Endodermal cell (in vitro differentiated cells): ENCODE measurements around the gene CCDC77. TPM values are rescaled to one million over a fixed set of nuclear protein-coding genes. Genes with fewer than 3 reads are reported as not detected.
A peak's percentile ranks its signal among the peaks of the same experiment; 100 is the strongest.

ENCODE experiments used
- DNase-seq: peaks from one replicate; pipeline ENCODE4 v3.0.0-alpha.2; 2017
- H3K27ac ChIP-seq: 2 replicates; pipeline ENCODE4 v1.5.1; 2013; ENCODE audit warnings: mild to moderate bottlenecking, low read depth, low read length, moderate library complexity
- H3K27me3 ChIP-seq: 2 replicates; pipeline ENCODE4 v1.6.1; 2013; ENCODE audit warnings: mild to moderate bottlenecking, low read length, moderate library complexity; ENCODE audit not compliant: insufficient read depth, control insufficient read depth, poor library complexity, severe bottlenecking
- H3K36me3 ChIP-seq: 2 replicates; pipeline ENCODE4 v1.7.0; 2013; ENCODE audit warnings: mild to moderate bottlenecking, low read length, moderate library complexity; ENCODE audit not compliant: control insufficient read depth, insufficient read depth
- H3K4me1 ChIP-seq: one replicate; pipeline ENCODE4 v1.7.0; 2013; ENCODE audit warnings: low read length; ENCODE audit not compliant: control insufficient read depth, insufficient read depth
- H3K4me3 ChIP-seq: 2 replicates; pipeline ENCODE4 v1.5.1; 2013; ENCODE audit warnings: mild to moderate bottlenecking, low read length, moderate library complexity
- H3K9ac ChIP-seq: 2 replicates; pipeline ENCODE4 v1.6.1; 2013; ENCODE audit warnings: mild to moderate bottlenecking, low read length, moderate library complexity; ENCODE audit not compliant: poor library complexity, severe bottlenecking; ENCODE audit errors: extremely low read depth
- H3K9me3 ChIP-seq: 2 replicates; pipeline ENCODE4 v1.6.1; 2013; ENCODE audit warnings: mild to moderate bottlenecking, low read length, moderate library complexity; ENCODE audit not compliant: control insufficient read depth
- H3K27ac Mint-ChIP-seq: 2 replicates; pipeline ENCODE4 v1.8.0; 2020; ENCODE audit warnings: mixed read lengths
- H3K27me3 Mint-ChIP-seq: 2 replicates; pipeline ENCODE4 v1.8.0; 2021; ENCODE audit warnings: mild to moderate bottlenecking, mixed read lengths; ENCODE audit not compliant: insufficient read depth
- H3K36me3 Mint-ChIP-seq: 2 replicates; pipeline ENCODE4 v1.8.0; 2020; ENCODE audit warnings: low read depth, mixed read lengths
- H3K4me1 Mint-ChIP-seq: 2 replicates; pipeline ENCODE4 v1.8.0; 2020; ENCODE audit warnings: mixed read lengths
- H3K4me3 Mint-ChIP-seq: 2 replicates; pipeline ENCODE4 v1.8.0; 2020; ENCODE audit warnings: mild to moderate bottlenecking, moderate library complexity, mixed read lengths
- H3K9me3 Mint-ChIP-seq: 2 replicates; pipeline ENCODE4 v1.8.0; 2020; ENCODE audit warnings: mild to moderate bottlenecking, mixed read lengths
- CTCF ChIP-seq: fragments of 200-600 bp; sonication (generic); conservative IDR thresholded peaks from 2 replicates; pipeline ENCODE4 v1.5.0; 2021; ENCODE audit warnings: antibody characterized with exemption, mild to moderate bottlenecking
- WGBS, 2 experiments: methylation state at CpG; one replicate each; pipeline versions ENCODE4 v1.1.5 to v1.1.7; 2013; ENCODE audit warnings: missing lambda C conversion rate in 2 of 2, mixed read lengths in 1 of 2; ENCODE audit not compliant: insufficient coverage in 1 of 2, insufficient read length in 1 of 2; 5-methylcytosine and 5-hydroxymethylcytosine counted together
- long read RNA-seq, 4 experiments: library from polyadenylated mRNA in 2 of 4; library from RNA in 1 of 4; library from capped mRNA in 1 of 4; stranded (forward) in 3 of 4; unstranded in 1 of 4; transcript quantifications; one replicate each; pipeline ENCODE4 v2.0.0, GENCODE V29; 2020 to 2021; ENCODE audit warnings: inconsistent platforms in 1 of 4
- polyA plus RNA-seq, 2 experiments: library from polyadenylated mRNA; stranded (reverse); fragments of 50-300 nt; gene quantifications; one replicate each; pipeline ENCODE4 v1.2.3, GENCODE V29; 2013
- total RNA-seq, 2 donors: library from RNA; stranded (reverse); fragmentation: NEBNext Ultra II Directional in 1 of 2; extraction: Animal tissue kit (Norgen Biotek cat#: 25700) in 1 of 2; gene quantifications; 2 replicates in 1 of 2; 3 replicates in 1 of 2; pipeline ENCODE4 v1.2.1, GENCODE V29; 2021

The CCDC77 gene
- total RNA-seq: 10 to 100 TPM; 26.4 to 39.1 TPM
- polyA plus RNA-seq (2013, experiment 1 of 2): 27.5 TPM
- 23.6 TPM for polyA plus RNA-seq (2013, experiment 2 of 2)
- long read RNA-seq, experiment 1, partial matches to known transcripts: 3 of 4 reads
- long read RNA-seq, experiment 1, other reads (novel, unspliced or antisense): 1 of 4 reads
- long read RNA-seq, experiment 2, transcript CCDC77-201 (13 exons, 2,371 nt): major isoform, 11 of 23 reads
- long read RNA-seq, experiment 2, transcript CCDC77-202 (12 exons, 2,253 nt): minor isoform, 5 of 23 reads
- long read RNA-seq, experiment 2, partial matches to known transcripts: 0 of 23 reads
- long read RNA-seq, experiment 2, other reads (novel, unspliced or antisense): 6 of 23 reads
- long read RNA-seq, experiment 3, transcript CCDC77-201 (13 exons, 2,371 nt): minor isoform, 52 of 166 reads
- long read RNA-seq, experiment 3, transcript CCDC77-202 (12 exons, 2,253 nt): major isoform, 57 of 166 reads
- long read RNA-seq, experiment 3, transcript CCDC77-210 (11 exons, 1,652 nt): minor isoform, 5 of 166 reads
- long read RNA-seq, experiment 3, transcript CCDC77-203 (12 exons, 2,338 nt): minor isoform, 5 of 166 reads
- long read RNA-seq, experiment 3, partial matches to known transcripts: 13 of 166 reads
- long read RNA-seq, experiment 3, other reads (novel, unspliced or antisense): 34 of 166 reads
- long read RNA-seq, experiment 4, transcript CCDC77-201 (13 exons, 2,371 nt): major isoform, 10 of 20 reads
- long read RNA-seq, experiment 4, partial matches to known transcripts: 2 of 20 reads
- long read RNA-seq, experiment 4, other reads (novel, unspliced or antisense): 5 of 20 reads

DNA sequence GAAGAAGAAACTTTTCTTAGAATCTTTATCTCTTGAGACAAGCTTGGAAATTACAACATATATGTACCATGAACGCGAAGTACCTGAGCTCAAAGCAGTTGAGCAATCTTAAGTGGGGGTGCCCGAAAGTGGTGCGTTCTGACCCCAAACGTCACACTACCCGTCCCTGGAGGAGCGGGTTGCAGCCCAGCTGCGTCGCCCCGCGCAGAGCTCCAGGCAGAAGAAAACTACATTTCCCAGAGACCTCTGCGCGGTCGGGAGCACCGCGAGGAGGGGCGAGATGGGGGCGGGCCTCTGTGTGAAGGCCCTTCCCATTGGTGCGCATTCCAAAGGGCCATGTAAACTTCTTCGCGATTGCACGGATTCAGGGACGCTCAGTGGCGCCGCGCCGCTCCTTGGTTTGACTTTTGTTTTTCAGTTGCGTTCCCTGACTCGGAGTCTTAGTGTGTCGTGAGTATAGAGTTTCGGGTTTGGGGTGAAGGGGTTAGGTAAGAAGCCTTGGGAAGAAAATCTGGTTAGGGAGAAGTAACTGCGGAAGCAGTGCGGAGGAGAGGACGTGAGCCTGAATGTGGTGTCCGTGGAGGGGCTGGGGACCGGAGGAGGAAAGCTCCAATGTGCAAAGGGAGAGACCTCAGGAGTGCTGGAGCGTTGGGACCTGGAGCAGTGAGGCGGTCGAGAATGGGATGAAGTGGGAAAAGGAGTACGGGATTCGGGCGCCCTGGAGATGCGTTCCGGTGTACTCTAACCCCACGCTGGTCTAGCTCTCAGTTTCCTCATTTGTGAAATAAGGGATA is at the start of gene CCDC77:
Gene CCDC77, plus strand, starts transcription at position 410 of the 794 bp plus-strand sequence. CDS start 7,740 bp downstream, outside the sequence.
- H3K27me3 ChIP-seq: no peaks in the 10 kb centered on the region
- 0 to 1% methylated on average over 25 to 45 of the region's 45 CpGs for WGBS, 2 experiments
- H3K4me3 ChIP-seq: peak within 1 kb of the TSS; percentile 98
- peak within 1 kb of the TSS; percentile 89 for H3K27ac ChIP-seq
- no peaks in the 10 kb centered on the region for H3K4me1 ChIP-seq
- no peaks in the 10 kb centered on the region for H3K9me3 ChIP-seq
- H3K36me3 ChIP-seq: peaks cover 8% of the 10 kb centered on the region
- Mint-ChIP-seq H3K4me1 (no peaks in the 10 kb centered on the region), H3K27ac (no peak within 1 kb of the TSS), H3K9me3 (no peaks in the 10 kb centered on the region), H3K4me3 (no peak within 1 kb of the TSS), H3K36me3 (peaks cover 11% of the 10 kb centered on the region), H3K27me3 (peaks cover 9% of the 10 kb centered on the region)
- no peak for TF ChIP-seq CTCF
- DNase-seq: peak; percentile 99
- H3K9ac ChIP-seq: peak within 1 kb of the TSS; percentile 95

- peaks cover 91% of the 10 kb centered on the region for H3K36me3 ChIP-seq
Measured at GRCh38 chr12:356276-356988, 45.0 kb upstream of the CCDC77 start.

More at GRCh38 chr12:356276-356988, 45.0 kb upstream of the CCDC77 start:
- Histone ChIP-seq H3K27ac (no peak overlapping the region), H3K9ac (no peak overlapping the region), H3K4me1 (no peaks in the 10 kb centered on the region), H3K9me3 (peaks cover 36% of the 10 kb centered on the region), H3K27me3 (no peaks in the 10 kb centered on the region), H3K4me3 (no peak overlapping the region)
- Mint-ChIP-seq H3K9me3 (peaks cover 38% of the 10 kb centered on the region), H3K36me3 (peaks cover 92% of the 10 kb centered on the region), H3K27ac (peak overlapping the region; percentile 46), H3K4me1 (no peaks in the 10 kb centered on the region), H3K27me3 (no peaks in the 10 kb centered on the region), H3K4me3 (no peak overlapping the region)
- TF ChIP-seq CTCF: no peak
- WGBS, 2 experiments: 94 to 96% methylated on average over 5 to 7 of the region's 7 CpGs
- no peak for DNase-seq
